T1000 (cell line): Measurements from ENCODE around the gene OLFM2.
"Not testable (repeated sequence)": the region's sequence is repeated elsewhere in the genome, so short reads cannot be mapped to it uniquely, and the experiment has no call there.

Experiments
- DNase-seq: peaks from one replicate; lab custom pipeline; 2025; ENCODE audit warnings: mixed read lengths; lab: John Stamatoyannopoulos, UW

The OLFM2 gene

DNA sequence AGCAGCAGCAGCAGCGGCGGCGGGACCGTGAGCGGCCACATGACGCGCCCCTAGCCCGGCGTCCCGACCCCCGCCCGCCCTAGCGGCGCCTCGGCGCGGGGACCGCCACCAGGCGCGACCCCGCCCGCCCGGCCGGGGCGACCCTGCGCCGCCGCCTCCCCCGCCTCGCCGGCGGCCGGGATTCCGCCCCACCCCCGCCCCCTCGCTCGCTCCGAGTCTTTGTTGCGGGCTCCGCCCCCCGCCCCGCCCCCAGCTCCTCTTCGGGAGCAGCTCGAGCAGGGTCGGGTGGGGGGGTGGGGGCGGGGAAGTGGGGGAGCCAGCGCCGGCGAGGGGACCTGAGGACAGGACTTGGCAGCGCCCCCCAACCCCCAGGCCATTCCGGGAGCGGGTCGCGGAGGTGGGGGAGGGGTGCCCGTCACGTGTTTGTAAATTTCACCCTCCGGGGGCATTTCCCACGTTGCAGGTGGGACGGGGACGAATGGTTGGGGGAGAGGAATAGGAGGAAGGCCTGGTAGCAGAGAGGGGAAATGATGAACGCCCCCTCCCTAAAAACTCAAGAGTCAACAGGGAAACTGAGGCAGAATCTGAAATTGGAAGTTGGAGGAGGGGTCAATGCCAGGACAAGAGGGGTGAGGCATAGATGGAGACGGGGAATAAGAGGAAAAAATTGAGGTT is at the start of gene OLFM2:
Gene OLFM2 (minus strand): TSS at position 190 of the 675 bp plus-strand sequence. CDS start 149 bp downstream, at position 41.
- DNase-seq: no peak

DNA sequence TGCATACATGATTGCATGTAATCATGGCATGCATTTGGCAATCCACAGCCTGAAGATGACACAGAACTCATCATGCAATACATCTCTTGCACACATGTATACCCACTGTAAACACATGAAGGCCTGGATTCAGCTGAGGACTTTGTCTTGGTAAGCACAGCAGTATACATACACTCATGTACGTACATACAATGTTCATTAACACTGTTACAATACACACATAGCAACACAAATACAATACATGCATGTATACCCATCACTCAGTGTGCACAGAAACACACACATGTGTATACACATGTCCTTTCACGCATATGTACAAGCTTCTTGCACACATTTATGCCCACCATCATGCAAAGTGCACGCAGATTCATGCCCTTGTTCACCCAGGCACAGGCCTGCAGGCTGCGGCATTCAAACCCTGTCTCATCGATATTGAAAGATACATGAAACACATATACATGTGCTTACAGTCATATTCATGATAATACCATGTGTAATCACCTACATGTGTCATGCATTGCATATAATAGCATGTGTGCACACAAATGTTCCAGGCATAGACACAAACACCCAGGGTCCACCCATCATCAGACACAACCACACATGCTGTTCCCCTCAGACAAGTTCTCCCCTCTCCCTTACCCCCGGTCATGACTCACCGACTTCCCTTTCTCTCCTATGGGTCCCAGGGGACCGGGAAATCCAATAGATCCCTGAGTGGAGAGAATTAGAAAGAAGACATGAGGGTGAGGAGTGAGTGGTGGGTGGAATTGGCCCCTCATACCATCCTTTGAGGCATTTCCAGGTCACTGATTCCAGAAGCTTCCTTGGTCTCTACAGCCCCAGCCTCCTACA is 45.3 kb upstream of the OLFM2 start:
- no peak for DNase-seq

DNA sequence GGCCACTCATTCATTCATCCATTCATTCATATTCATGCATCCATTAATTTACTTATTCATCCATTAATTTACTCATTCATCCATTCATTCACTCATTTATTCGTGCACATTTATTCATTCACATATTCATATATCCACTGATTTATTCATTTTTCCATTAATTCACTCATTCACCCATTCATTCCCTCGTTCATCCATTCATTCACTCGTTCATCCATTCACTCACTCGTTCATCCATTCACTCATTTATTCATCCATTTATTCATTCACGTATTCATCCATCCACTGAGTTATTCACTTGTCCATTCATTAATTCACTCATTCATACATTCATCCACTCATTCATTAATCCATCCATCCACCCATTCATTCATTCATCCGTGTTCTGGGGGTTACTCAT is 35.8 kb upstream of the OLFM2 start:
- DNase-seq: no peak

DNA sequence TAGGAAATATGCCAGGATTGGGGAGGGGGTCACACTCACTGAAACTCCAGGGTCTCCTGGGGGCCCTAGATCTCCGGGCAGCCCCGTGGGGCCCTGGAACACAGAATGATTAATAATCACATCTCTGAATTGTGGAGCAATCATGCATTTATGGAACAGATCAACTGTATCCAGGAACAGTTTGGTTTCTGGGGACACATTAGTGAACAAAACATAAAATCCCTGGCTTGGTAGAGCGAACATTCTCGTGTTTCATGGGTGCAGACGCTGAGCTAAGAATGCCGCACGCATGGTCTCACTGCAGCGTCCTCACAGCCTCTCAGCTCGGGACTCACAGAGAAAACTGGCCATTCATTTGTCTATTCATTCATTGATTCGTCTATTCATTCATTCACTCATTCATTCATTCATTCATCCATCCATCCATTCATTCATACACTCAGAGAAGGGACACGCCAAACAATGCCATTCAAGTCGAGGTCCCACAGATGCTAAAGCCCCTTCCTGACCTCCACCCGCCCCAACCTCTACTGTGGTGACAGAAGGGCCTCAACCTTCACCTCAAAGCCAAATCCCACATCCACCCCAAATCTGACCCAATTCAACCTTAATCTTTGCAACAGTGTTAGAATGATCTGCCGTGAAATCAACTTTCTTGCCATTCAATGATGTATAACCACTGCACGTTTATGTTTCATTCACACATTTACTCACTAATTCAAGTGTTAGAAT is 35.0 kb upstream of the OLFM2 start:
- no peak for DNase-seq

DNA sequence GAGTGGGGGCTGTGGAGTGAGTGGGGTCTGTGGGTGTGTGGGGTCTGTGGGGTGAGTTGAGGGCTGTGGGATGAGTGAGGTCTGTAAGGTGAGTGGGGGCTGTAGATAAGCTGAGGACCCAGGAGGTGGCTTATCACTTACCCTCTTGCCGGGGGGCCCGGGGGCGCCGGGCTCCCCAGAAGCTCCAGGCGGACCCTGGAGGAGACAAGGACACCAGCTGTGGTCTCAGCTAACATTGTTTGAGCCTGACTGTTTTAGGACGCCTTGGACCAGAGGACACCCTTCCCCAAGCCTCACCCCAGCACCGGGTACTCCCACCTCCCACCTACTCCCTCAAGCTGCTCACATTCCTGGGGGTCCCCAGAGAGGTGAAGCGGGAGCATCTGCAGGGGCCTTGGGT is 34.2 kb upstream of the OLFM2 start:
- no peak for DNase-seq

DNA sequence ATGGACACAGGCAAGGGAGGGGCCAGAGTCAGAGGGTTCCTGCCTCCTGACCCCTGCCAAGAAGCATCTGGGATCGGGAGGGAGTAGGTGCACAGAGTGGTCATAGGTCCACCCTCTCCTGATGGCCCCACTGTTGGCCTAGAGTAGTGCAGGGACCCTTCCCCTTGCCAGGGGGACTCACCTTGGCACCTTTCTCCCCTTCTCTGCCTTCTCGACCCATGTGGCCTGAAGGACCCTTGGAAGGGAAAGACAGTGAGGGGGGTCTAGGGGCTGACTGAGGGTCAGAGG is 33.3 kb upstream of the OLFM2 start:
- no peak for DNase-seq

DNA sequence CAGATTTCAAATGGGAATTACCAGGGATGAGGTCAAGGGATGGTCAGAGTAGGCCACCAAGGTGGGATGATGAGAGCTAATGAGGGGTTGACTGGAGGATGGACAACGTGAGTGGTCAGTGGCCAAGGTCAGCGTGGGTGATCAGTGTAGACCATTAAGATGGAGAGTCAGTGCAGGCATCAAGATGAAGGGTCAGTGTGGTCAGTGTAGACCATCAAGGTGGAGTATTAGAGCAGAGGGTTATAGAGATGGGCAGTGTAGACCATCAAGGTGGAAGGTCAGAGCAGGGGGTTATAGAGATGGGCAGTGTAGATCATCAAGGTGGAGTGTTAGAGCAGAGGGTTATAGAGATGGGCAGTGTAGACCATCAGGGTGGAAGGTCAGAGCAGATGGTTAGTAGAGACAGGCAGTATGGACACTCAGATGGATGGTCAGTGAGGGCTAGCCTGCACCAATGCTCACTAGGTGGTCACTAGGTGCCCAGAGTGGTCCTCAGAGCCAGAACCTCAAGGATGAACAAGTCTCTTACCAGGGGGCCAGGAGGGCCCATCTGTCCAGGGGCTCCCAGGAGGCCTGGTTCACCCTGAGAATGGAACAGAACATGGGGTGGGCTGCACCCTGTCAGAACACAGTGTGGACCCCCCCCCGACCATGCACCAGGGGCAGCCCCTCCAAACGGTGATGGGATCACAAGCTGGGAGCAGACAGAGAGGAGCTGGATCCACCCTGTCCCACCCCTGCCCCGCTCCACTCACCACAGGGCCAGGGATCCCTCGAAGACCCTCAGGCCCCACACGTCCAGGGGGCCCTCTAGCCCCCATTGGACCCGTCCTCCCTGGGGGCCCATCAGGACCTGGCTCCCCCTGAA is 32.7 kb upstream of the OLFM2 start:
- no peak for DNase-seq

DNA sequence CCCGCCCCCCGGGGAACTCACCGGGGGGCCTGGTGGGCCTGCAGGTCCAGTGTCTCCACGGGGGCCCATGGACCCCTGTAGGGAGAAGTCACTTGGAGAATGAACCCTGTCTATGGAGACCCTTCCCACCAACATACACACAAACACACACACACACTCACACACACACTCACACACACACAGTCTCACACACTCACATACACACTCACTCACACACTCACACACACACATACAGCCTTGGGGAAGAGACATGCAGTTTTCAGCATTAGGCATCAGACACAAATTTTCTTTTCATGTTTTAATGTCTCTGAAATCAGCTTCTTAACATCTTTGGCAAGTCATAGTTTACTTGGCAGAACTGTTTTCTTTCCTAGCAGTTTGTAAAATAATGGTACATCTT is 31.0 kb upstream of the OLFM2 start:
- DNase-seq: no peak

DNA sequence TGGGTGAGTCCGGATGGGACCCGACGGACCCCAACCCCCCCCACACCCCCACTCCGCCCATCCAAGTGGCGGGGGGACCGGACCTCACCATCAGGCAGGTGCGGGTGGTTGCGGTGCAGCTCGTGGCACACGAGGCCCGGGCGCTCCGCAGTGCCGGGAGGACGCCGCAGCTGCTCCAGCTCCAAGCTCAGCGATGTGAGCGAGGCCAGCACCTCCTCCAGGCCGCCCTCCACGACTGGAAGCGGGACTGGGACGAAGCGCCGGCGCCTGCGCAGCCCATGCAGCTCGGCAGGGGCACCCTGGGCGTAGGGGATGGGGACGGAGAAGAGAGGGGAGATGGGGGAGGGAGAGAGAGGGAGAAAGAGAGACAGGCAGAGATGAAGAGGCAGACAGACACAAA is 30.1 kb upstream of the OLFM2 start:
- DNase-seq: no peak

DNA sequence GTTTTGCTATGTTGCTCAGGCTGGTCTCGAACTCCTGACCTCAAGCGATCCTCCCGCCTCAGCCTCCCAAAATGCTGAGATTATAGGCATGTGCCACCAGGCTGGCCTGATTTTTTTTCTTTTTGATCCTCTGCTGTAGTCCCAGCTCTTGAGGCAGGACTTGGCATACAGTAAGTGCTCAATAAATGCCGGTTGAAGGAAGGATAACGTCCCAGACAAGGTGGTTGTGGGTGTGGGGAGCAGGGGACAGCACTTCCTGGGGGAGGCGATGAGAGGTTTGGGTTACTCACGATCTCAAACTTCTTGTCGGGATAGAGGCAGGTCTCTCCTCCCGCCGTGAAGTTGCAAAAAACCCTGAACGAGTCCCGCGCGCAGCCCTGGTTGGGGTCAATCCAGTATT is 29.7 kb upstream of the OLFM2 start:
- no peak for DNase-seq

DNA sequence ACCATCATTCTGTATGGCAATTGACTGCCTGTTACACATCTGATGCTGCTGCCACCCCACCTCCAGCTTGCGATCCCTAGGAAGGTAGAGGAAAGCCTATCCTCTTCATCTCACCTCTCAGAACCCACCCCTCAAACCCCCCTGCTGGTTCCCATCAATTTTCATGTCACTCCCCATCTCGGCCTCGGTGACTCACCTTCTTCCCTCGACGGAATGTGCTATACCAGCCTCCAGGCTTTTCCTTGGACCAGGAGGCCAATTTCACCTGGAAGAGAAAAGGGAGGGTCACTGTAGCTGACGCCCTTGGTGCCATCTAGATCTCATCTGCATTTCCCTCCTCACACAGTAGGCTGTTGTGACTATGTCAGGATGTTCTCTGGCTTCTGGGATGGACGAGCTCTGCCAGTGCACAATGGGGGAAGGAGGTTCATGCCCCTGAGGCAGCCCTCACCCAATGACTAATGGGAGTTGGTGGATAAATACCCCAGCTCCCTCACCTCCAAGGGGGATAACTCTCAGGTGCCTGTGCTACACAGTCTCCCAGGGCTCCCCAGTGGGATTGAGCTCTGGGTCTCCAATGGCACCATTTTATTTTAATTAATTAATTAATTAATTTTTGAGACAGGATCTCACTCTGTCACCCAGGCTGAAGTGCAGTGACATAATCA is 26.4 kb upstream of the OLFM2 start:
- no peak for DNase-seq

DNA sequence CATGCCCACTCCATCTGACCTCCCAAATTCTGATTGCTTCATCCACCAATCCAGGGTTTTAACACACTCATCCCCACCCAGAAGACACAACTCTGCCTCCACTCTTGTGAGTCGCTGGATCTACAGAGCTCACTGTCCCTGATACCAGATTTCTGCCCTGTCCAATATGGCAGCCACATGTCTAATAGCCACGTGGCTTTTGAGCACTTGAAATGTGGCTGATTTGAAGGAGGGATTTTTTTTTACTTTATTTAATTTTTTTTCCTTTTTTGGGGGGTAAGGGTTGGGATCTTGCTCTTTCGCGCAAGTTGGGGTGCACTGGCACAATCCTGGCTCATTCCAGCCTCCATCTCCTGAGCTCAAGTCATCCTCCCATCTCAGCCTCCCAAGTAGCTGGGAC is 24.8 kb upstream of the OLFM2 start:
- DNase-seq: no peak

DNA sequence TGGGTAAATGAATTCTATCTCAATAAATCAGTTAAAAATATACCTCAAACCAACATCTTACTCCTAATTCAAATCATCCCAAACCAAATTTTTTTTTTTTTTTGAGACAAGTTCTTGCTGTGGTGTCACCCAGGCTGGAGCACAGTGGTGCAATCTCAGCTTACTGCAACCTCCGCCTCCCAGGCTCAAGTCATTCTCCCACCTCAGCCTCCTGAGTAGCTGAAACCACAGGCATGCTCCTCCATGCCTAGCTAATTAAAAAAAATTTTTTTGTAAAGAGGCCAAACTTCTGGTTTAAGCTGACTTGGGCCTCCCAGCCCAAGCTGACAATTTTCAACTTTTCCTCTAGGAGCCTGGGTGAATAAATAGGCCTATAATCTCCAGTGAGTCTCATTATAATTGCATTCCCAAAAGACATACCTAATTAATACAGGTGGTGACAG is 22.1 kb upstream of the OLFM2 start:
- no peak for DNase-seq

DNA sequence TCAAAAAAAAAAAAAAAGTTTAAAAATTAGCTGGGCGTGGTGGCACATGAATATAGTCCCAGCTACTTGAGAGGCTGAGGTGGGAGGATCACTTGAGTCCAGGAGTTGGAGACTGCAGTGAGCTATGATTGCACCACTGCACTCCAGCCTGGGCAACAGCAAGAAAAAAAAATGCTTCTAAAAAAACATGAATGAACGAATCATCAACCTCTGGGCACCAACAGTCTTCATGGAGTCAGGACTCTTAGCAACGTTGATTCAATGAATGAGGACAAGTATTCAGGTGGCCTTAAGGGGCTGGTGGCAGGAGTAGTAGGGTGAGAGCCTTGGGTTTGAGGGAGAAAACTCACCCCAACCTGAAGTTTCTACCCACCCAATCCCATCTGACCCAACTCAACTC is 20.6 kb upstream of the OLFM2 start:
- DNase-seq: no peak

DNA sequence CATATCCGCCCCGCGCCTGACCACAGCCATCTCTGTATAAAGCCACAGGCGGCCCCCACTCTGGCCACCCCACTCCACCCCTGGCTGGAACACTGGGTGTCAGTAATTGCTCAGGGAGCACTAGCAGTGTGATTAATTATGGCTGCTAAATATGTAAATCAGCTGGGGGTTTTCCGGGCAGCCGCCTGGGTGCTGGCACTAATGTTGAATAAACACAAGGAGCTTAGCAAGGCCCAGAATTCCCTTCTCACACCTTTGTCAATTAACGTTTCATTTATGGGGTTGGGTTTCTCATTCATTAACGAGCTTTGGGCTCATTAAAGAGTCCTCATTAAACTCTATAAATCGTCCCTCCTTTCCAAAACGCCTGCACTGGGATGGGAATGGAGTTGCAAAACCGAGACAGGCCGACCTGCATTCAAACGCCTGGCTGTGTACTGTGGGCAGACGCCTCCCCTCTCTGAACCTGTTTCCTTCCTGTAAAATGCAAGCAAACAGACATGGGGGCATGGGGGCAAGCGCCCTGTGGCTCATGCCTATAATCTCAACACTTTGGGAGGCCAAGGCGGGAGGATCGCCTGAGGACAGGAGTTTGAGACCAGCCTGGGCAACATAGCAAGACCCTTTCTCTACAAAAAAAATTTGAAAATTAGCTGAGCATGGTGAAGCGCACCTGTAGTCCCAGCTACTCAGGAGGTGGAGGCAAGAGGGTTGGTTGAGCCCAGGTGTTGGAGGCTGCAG is 17.7 kb upstream of the OLFM2 start:
- no peak for DNase-seq

DNA sequence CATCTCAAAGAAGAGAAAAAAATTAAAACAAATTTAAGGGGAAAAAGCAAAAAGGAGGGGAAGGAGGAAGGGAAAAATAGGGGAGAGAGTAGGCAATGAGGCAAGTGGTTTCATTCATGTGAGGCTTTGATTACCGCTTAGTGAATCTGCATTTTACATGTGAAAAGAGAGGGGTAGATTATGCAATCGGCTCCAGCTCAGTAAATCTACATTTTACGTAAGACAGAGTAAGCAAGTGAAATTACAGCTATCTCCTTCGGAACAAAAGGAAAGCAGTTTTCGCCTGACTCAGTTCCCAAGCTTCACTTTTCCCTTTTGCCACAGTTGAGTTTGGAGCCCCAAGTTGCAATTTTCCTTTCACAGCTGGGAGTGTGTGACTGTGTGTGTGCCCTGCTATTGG is 16.0 kb upstream of the OLFM2 start:
- DNase-seq: no peak

DNA sequence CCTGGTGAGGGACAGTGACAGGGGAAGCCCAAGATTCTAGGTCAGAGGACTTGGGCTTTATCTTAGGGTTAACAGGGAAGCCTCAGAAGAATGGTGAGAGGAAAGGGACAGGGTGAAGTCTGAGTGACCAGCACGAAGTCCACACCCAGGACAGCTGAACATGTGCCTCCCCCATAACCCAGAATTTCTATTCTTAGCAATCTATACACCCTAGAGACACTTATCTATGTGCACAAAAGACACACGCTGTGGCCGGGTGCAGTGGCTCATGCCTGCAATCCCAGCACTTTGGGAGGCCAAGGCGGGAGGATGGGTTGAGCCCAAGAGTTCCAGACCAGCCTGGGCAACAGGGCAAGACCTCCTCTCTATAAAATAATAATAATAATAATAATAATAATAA is 11.1 kb upstream of the OLFM2 start:
- no peak for DNase-seq

DNA sequence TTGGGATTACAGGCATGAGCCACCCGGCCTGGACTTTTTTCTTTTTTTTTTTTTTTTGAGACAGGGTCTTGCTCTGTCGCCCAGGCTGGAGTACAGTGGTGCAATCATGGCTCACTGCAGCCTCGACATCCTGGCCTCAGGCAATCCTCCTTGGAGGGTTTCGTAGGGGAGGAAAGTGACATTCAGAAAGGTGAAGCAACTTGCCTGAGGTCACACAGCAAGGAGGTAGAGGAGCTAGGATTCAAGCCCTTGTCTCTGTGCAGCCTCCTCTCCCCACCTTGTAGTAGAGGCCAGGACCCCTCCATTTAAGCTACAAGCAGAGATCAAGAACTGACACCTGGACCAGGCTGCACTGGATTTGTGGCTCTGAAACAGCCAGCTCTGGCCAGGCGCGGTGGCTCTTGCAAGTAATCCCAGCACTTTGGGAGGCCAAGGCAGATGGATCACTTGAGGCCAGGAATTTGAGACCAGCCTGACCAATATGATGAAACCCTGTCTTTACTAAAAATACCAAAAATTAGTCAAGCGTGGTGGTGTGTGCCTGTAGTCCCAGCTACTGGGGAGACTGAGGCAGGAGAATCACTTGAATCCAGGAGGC is 10.3 kb upstream of the OLFM2 start:
- DNase-seq: not testable (repeated sequence)

DNA sequence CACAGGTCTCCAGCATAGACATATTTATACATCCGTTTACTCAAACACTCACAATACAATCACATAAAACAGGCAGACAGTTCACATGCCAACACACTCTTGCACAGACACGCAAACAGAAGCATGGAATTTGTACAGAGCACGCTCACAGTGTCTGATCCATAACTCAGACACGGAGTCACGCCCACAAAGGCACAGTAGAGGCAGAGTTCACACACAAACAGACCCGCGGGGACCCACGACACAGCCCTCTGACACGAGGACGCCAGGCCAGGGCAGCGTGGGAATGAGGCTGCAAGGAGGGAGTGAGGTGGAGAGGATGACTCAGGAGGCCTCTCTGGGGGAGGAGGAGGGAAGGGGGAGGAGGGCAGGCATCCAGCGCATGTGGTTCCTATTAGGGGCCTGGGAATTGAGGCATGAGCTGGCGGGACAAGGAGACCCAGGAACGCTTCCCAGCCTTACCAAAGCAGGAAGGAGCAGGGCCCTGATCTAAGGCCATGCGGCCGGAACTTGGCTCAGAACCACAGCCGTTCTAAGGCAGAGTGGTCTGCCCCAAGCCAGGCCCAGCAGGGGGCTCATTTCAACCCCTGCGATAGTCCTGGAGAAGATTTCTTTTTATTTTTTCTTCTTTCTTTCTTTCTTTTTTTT is 9.1 kb upstream of the OLFM2 start:
- no peak for DNase-seq

DNA sequence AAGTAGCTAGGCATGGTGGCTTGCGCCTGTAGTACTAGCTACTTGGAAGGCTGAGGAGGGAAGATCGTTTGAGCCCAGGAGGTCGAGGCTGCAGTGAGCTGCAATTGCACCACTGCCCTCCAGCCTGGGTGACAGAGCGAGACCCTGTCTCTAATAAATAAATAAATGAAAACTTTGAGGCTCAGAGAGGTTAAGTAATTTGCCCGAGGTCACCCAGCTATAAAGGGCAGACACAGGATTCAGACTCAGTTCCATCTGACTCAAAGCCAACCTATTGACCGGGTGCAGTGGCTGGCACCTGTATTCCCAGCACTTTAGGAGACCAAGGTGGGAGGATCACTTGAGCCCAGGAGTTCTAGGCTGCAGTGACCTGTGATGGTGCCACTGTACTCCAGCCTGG is 7.4 kb upstream of the OLFM2 start:
- DNase-seq: no peak
